SK-N-SH (cell line): ENCODE measurements around the gene CNTNAP5. TPM values are rescaled to one million over a fixed set of nuclear protein-coding genes. Genes with fewer than 3 reads are reported as not detected.

ENCODE experiments used
- CTCF ChIA-PET: fragments of 300-600, 350-600 bp; formaldehyde crosslinking; extraction: SDS; loops from one replicate; lab custom pipeline; 2021; lab: Yijun Ruan, JAX
- POLR2A ChIA-PET: fragments of 350-600 bp; sonication (Branson Sonifier 250); formaldehyde crosslinking; extraction: SDS; loops from one replicate; lab custom pipeline; 2020; ENCODE audit warnings: antibody characterized with exemption, inconsistent platforms; lab: Yijun Ruan, JAX
- DNase-seq: peaks from one replicate; pipeline ENCODE4 v3.0.0; 2012
- H2AFZ ChIP-seq: fragments of 200-600 bp; sonication (generic); 2 replicates; pipeline ENCODE4 v1.8.1; 2016; ENCODE audit warnings: antibody characterized with exemption, mild to moderate bottlenecking, low read depth
- H3F3A ChIP-seq: fragments of 200-600 bp; sonication (generic); replicated peaks from 2 replicates; pipeline ENCODE3; 2016; ENCODE audit warnings: antibody characterized with exemption, mild to moderate bottlenecking; ENCODE audit not compliant: insufficient read depth
- H3K27ac ChIP-seq, 2 experiments: fragments of 200-500 bp in 1 of 2; fragments of 200-600 bp in 1 of 2; sonication (Bioruptor generic) in 1 of 2; sonication (generic), shearing (Covaris generic) in 1 of 2; 2 replicates each; pipeline versions ENCODE4 v1.5.1 to v1.6.1; 2014 to 2016; ENCODE audit warnings: low read depth in 2 of 2, inconsistent platforms in 1 of 2, low read length in 1 of 2, mild to moderate bottlenecking in 1 of 2, mixed read lengths in 1 of 2
- H3K27me3 ChIP-seq: fragments of 200-600 bp; sonication (generic), shearing (Covaris generic); 2 replicates; pipeline ENCODE4 v1.6.1; 2016; ENCODE audit warnings: mixed run types; ENCODE audit not compliant: insufficient read depth
- H3K36me3 ChIP-seq, 2 experiments: fragments of 200-500 bp in 1 of 2; fragments of 200-600 bp in 1 of 2; sonication (Bioruptor generic) in 1 of 2; sonication (generic) in 1 of 2; replicated peaks in 1 of 2; 2 replicates each; pipeline versions ENCODE3 to v1.5.1; 2014 to 2016; ENCODE audit warnings: low read length in 1 of 2, mild to moderate bottlenecking in 1 of 2; ENCODE audit not compliant: insufficient read depth in 2 of 2, control insufficient read depth in 1 of 2
- H3K4me1 ChIP-seq, 2 experiments: fragments of 200-500 bp in 1 of 2; fragments of 200-600 bp in 1 of 2; sonication (Bioruptor generic) in 1 of 2; sonication (generic), shearing (Covaris generic) in 1 of 2; 2 replicates each; pipeline versions ENCODE4 v1.5.1 to v1.6.1; 2014 to 2016; ENCODE audit warnings: low read depth in 1 of 2, low read length in 1 of 2, mixed run types in 1 of 2; ENCODE audit not compliant: insufficient read depth in 2 of 2, control insufficient read depth in 1 of 2
- H3K4me2 ChIP-seq: fragments of 200-600 bp; sonication (generic), shearing (Covaris generic); 2 replicates; pipeline ENCODE4 v1.6.1; 2017; ENCODE audit warnings: mixed run types
- H3K4me3 ChIP-seq, 2 experiments: fragments of 200-500 bp in 1 of 2; fragments of 200-600 bp in 1 of 2; sonication (Bioruptor generic) in 1 of 2; sonication (generic), shearing (Covaris generic) in 1 of 2; 2 replicates each; pipeline versions ENCODE4 v1.5.1 to v1.8.1; 2014 to 2016; ENCODE audit warnings: low read depth in 2 of 2, inconsistent platforms in 1 of 2, low read length in 1 of 2, mild to moderate bottlenecking in 1 of 2, mixed read lengths in 1 of 2, moderate library complexity in 1 of 2
- H3K79me2 ChIP-seq: fragments of 200-600 bp; sonication (generic); 2 replicates; pipeline ENCODE4 v1.8.1; 2017; ENCODE audit warnings: mild to moderate bottlenecking; ENCODE audit not compliant: insufficient read depth
- H3K9ac ChIP-seq: fragments of 200-600 bp; sonication (generic); 2 replicates; pipeline ENCODE4 v1.6.1; 2017; ENCODE audit warnings: mixed run types
- H3K9me2 ChIP-seq: fragments of 200-600 bp; sonication (generic); 2 replicates; pipeline ENCODE4 v1.6.1; 2017; ENCODE audit warnings: mixed run types
- H3K9me3 ChIP-seq: fragments of 200-600 bp; sonication (generic); 2 replicates; pipeline ENCODE4 v1.6.1; 2017; ENCODE audit warnings: mixed run types, mild to moderate bottlenecking, moderate library complexity
- H4K20me1 ChIP-seq: fragments of 200-600 bp; sonication (generic); 2 replicates; pipeline ENCODE4 v1.6.1; 2017; ENCODE audit warnings: mild to moderate bottlenecking, mixed run types; ENCODE audit not compliant: insufficient read depth
- CHD2 ChIP-seq: fragments of 150-350 bp; IDR thresholded peaks from 2 replicates; pipeline ENCODE4 v1.6.1; 2018; ENCODE audit warnings: low read length; ENCODE audit not compliant: partially characterized antibody
- CTCF ChIP-seq: fragments of 200-600 bp; sonication (generic); IDR thresholded peaks from 2 replicates; pipeline ENCODE4 v1.6.1; 2017; ENCODE audit warnings: antibody characterized with exemption, mild to moderate bottlenecking, moderate library complexity
- ELF1 ChIP-seq: IDR thresholded peaks from 2 replicates; pipeline ENCODE4 v1.4.0; 2012
- EP300 ChIP-seq, 2 experiments: IDR thresholded peaks; 2 replicates each; pipeline versions ENCODE4 v1.4.0 to v1.6.1; 2012; ENCODE audit warnings: borderline replicate concordance in 1 of 2, low read depth in 1 of 2, low read length in 1 of 2
- EZH2phosphoT487 ChIP-seq: fragments of 200-600 bp; sonication (generic); IDR thresholded peaks from 2 replicates; pipeline ENCODE4 v1.6.1; 2017; ENCODE audit warnings: low read depth, mixed run types, mild to moderate bottlenecking, antibody characterized with exemption, moderate library complexity, borderline replicate concordance
- GABPA ChIP-seq: IDR thresholded peaks from 2 replicates; pipeline ENCODE4 v1.4.0; 2012; ENCODE audit warnings: low read depth, mild to moderate bottlenecking
- IRF3 ChIP-seq: fragments of 150-350 bp; IDR thresholded peaks from 2 replicates; pipeline ENCODE4 v1.6.1; 2016; ENCODE audit warnings: mild to moderate bottlenecking, low read depth, low read length
- MAX ChIP-seq: IDR thresholded peaks from 2 replicates; pipeline ENCODE4 v1.4.0; 2012; ENCODE audit warnings: low read depth
- MEF2A ChIP-seq: IDR thresholded peaks from 2 replicates; pipeline ENCODE4 v1.4.0; 2012; ENCODE audit warnings: low read depth, borderline replicate concordance
- MXI1 ChIP-seq: IDR thresholded peaks from 2 replicates; pipeline ENCODE4 v1.6.1; 2012; ENCODE audit warnings: mild to moderate bottlenecking, low read depth, low read length, improper control_type of control experiment
- NRF1 ChIP-seq: IDR thresholded peaks from 2 replicates; pipeline ENCODE4 v1.6.1; 2012; ENCODE audit warnings: low read depth, mild to moderate bottlenecking, low read length
- POLR2AphosphoS5 ChIP-seq: IDR thresholded peaks from 2 replicates; pipeline ENCODE4 v1.6.1; 2012; ENCODE audit warnings: low read depth, low read length
- RCOR1 ChIP-seq: fragments of 150-350 bp; IDR thresholded peaks from 2 replicates; pipeline ENCODE4 v1.6.1; 2017; ENCODE audit warnings: antibody characterized with exemption, low read length
- RXRA ChIP-seq: IDR thresholded peaks from 2 replicates; pipeline ENCODE4 v1.4.0; 2012; ENCODE audit warnings: low read depth, mild to moderate bottlenecking, borderline replicate concordance
- SMC3 ChIP-seq: IDR thresholded peaks from 2 replicates; pipeline ENCODE4 v1.6.1; 2012; ENCODE audit warnings: low read depth, low read length, improper control_type of control experiment
- TAF1 ChIP-seq: IDR thresholded peaks from 2 replicates; pipeline ENCODE4 v1.6.1; 2012; ENCODE audit warnings: low read depth, mild to moderate bottlenecking, low read length, moderate library complexity, borderline replicate concordance
- TCF12 ChIP-seq: IDR thresholded peaks from 2 replicates; pipeline ENCODE4 v1.4.0; 2012
- TEAD4 ChIP-seq: IDR thresholded peaks from 2 replicates; pipeline ENCODE4 v1.4.0; 2012; ENCODE audit warnings: mild to moderate bottlenecking, borderline replicate concordance; ENCODE audit not compliant: insufficient read depth
- USF1 ChIP-seq: IDR thresholded peaks from 2 replicates; pipeline ENCODE4 v1.4.0; 2012; ENCODE audit warnings: low read depth, borderline replicate concordance
- WGBS: methylation state at CpG from one replicate; pipeline ENCODE4 v1.1.6; 2017; ENCODE audit warnings: low lambda C conversion rate; 5-methylcytosine and 5-hydroxymethylcytosine counted together
- polyA plus RNA-seq, 3 experiments: library from polyadenylated mRNA; depleted of rRNA; stranded (reverse); fragments of >200 nt; gene quantifications; 2 replicates each; pipeline ENCODE4 v1.2.3, GENCODE V29; 2012

CNTNAP5 gene
- polyA plus RNA-seq, 1 of the 3 experiments (the other 2 are of a cell fraction): 0.08 TPM

- WGBS: 29% methylated on average over 2 of the region's 2 CpGs
- Histone ChIP-seq H3K4me1 (peaks cover 0 to 2% of the 10 kb centered on the region in 2 experiments; a peak in 2 of 4 replicates), H3K9me3 (no peaks in the 10 kb centered on the region), H3K4me3 (no peak overlapping the region), H3K79me2 (no peaks in the 10 kb centered on the region), H3K27me3 (no peaks in the 10 kb centered on the region), H4K20me1 (no peaks in the 10 kb centered on the region), H3K36me3 (no peaks in the 10 kb centered on the region), H3K9ac (no peak overlapping the region), H3K4me2 (no peak overlapping the region), H3K9me2 (no peaks in the 10 kb centered on the region), H2AFZ (no peak overlapping the region), H3F3A (no peaks in the 10 kb centered on the region), H3K27ac (no peak overlapping the region)
- CTCF ChIA-PET: no interaction called here
- TF ChIP-seq POLR2AphosphoS5 (no peak), USF1 (no peak), RCOR1 (no peak), ELF1 (no peak), RXRA (no peak), TCF12 (no peak), CHD2 (no peak), TEAD4 (no peak)
- POLR2A ChIA-PET: no interaction called here
- DNase-seq: no peak
Measured at GRCh38 chr2:124450481-124450880, 425.4 kb downstream of the CNTNAP5 start.

- no peaks in the 10 kb centered on the region for H3F3A ChIP-seq
- no peak overlapping the region for H3K4me3 ChIP-seq
- H2AFZ ChIP-seq: no peak overlapping the region
- TF ChIP-seq ELF1 (no peak), MEF2A (no peak), RCOR1 (no peak), EZH2phosphoT487 (no peak), IRF3 (no peak), TEAD4 (no peak), GABPA (no peak), NRF1 (no peak), EP300 (IDR thresholded peaks at IDR 0.05; ENCODE audit: borderline replicate concordance in 1 of 2, low read depth in 1 of 2, low read length in 1 of 2) (no peak), CTCF (no peak), MXI1 (no peak), MAX (no peak), TCF12 (no peak), POLR2AphosphoS5 (no peak), SMC3 (no peak), USF1 (no peak), TAF1 (no peak)
- no peaks in the 10 kb centered on the region for H3K4me1 ChIP-seq
- no peak overlapping the region for H3K4me2 ChIP-seq
- ChIA-PET POLR2A (no interaction called here), CTCF (no interaction called here)
- H3K79me2 ChIP-seq: no peaks in the 10 kb centered on the region
- H3K36me3 ChIP-seq: no peaks in the 10 kb centered on the region
- no peaks in the 10 kb centered on the region for H3K27me3 ChIP-seq
- H3K9ac ChIP-seq: no peak overlapping the region
- no peak for DNase-seq
- H3K9me3 ChIP-seq: no peaks in the 10 kb centered on the region
- WGBS: 31% methylated on average over 2 of the region's 2 CpGs
- no peaks in the 10 kb centered on the region for H3K9me2 ChIP-seq
- no peak overlapping the region for H3K27ac ChIP-seq
- H4K20me1 ChIP-seq: no peaks in the 10 kb centered on the region
Measured at GRCh38 chr2:124476291-124476690, 451.2 kb downstream of the CNTNAP5 start.
